DMS 273 (cell line): Measurements from ENCODE around the gene CHAD.
A peak's percentile ranks its signal among the peaks of the same experiment; 100 is the strongest.
"Not testable (repeated sequence)": the region's sequence is repeated elsewhere in the genome, so short reads cannot be mapped to it uniquely, and the experiment has no call there.

ENCODE experiments used
- DNase-seq: peaks from one replicate; lab custom pipeline; 2025; ENCODE audit not compliant: unreplicated experiment; lab: John Stamatoyannopoulos, UW

Gene CHAD

DNA sequence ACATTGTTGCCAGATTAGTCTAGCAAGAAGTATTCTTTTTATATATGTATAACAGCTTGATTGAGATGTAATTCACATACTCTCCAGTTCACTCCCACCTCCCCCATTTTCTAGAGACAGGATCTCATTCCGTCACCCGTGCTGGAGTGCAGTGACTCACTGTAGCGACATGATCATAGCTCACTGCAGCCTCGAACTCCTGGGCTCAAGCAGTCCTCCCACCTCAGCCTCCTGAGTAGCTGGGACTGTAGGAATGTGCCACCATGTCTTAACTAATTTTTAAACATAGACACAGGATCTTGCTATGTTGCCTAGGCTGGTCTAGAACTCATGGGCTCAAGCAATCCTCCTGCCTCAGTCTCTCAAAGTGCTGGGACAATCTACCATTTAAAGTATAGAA, 6.7 kb upstream of the CHAD start:
- no peak for DNase-seq

DNA sequence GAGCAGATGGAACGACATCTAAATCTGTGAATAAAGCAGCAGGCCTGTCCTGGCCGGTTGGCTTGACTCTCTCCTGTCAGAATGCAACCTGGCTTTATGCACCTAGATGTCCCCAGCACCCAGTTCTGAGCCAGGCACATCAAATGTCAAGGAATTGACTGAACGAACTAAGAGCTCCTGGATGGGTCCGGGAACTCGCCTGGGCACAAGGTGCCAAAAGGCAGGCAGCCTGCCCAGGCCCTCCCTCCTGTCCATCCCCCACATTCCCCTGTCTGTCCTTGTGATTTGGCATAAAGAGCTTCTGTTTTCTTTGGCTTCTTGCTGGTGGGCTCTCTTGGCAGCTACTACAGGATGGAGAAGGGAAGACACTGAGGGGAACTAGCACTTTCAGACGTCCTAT, 5.8 kb upstream of the CHAD start:
- no peak for DNase-seq

DNA sequence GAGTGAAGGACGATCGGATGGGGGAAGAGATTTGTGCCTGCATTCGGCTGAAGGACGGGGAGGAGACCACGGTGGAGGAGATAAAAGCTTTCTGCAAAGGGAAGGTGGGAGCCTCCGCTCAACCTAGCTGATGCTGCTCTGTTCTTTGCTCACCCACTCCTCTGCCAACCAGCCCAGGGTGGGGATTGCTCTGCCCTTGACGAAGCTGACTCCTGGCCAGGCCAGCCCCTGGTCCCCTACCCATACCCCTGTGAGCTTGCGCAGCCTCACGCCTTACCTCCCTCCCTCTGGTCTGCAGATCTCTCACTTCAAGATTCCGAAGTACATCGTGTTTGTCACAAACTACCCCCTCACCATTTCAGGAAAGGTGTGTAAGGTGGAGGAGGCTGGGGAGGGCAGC, 5.2 kb upstream of the CHAD start:
- DNase-seq, result no peak

DNA sequence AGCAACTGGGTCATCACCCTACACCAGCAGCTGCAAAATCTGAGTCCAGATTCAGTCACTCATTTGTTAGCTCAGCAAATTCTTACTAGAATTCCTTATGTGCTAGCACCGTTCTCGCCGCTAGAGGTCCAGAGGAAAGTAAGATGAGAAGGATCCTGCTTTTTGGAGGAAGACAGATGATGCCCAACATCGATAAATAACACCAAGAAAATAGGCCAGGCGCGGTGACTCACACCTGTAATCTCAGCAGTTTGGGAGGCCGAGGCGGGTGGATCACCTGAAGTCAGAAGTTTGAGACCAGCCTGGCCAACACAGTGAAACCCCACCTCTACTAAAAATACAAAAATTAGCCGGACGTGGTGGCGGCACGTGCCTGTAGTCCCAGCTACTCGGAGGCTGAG, 4.1 kb upstream of the CHAD start:
- DNase-seq, result not testable (repeated sequence)

DNA sequence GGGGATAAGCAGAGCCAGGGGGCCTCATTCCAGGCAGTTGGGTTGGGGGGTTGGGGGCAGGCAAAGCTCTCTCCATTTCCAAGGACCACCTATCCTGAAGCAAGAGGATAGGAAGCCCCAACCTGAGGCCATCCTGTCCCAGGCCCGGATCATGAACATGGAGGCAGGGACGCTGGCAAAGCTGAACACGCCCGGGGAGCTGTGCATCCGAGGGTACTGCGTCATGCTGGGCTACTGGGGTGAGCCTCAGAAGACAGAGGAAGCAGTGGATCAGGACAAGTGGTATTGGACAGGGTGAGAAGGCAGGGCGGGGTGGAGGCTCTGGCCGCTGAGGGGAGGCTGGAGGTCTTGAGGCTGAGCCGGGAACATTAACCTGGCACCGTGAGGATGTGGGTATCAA, 3.6 kb upstream of the CHAD start:
- DNase-seq, result no peak

DNA sequence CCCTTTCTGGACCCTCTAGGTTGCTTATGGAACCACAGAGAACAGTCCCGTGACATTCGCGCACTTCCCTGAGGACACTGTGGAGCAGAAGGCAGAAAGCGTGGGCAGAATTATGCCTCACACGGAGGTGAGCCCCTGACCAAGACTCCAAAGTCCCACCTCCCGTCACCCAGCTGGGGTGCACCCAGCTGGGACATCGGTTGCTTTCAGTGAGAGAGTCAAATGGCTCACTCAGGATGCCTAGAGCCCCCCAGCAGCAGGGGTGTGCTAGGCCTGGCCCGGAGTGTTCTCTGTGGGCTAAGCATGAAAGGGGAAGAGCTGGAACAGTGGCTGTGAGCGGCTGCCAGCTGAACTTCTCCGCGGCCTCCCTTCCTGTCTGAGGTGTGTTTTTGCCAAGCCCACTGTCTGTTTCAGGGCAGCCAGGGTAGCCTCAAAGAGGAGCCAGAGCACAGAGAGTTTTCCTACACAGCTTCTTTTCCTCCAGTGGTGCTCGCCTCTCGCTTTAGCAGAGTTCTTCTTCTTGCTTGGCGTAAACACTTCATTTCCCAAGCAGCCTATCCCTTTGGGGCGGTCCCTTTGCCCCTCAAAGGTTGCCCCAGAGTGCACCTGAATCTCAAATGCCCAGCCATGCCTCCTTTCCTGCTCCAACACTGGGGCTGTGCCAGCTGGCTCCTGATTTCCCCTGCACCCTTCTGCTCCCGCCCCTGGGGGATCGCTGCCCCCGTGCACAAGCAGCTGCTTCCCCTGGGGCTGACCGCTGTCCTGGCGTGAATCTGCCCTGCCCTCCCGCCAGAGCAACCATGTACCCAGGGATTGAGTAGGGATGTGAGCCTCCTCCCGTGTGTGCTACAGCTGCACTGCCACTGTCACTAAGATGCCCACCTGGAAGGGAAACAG, 2.6 kb upstream of the CHAD start:
- DNase-seq, result no peak

DNA sequence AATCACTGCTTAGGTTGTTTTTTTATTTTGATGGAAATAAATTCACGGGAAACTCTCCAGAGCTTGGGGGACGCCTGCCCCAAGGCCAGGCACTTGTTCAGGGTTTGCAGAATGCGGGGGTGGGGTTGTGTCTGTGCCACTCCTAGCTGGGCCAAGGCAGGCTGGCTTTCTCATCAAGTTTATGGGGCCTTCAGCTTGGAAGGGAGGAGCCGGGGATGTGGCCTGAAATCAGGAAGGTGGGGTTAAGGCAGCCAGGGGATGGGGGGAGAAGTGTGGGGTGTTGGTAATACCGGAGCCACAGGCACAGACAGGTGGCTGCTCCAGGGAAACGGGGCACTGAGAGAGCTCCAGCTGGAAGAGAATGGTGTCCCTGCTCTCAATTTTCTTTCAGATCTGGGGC, 1.7 kb upstream of the CHAD start:
- peak; percentile 53 for DNase-seq

DNA sequence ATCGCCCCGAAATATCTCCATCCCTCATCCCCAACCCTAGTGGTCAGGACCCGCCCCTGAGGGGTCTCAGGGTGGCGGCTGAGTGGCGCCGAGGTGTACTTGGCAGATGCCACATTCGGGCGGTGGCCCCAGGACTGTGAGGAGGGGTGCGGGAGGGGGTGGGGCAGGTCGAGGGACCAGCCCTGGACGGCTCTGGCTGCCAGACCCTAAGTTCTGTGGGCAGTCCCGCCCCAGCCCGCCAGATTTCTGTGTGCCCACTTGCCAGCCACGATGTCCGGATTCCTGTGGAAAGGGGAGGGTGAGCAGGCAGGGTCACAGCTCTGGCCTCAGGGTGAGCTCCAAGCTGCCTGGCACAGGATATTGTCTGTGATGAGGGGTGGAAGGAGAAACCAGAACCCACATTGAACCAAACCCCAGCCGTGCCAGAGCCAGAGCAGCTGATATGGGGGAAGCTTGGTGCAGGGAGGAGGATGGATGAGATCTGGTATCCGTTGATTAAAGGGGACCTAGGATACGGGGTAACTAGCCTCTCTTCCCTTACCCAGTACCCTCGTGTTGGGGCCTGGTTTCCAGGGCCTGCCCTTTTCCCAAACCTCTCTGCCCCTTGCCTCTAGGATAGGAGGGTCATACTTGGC, 1.1 kb upstream of the CHAD start:
- DNase-seq, result no peak

DNA sequence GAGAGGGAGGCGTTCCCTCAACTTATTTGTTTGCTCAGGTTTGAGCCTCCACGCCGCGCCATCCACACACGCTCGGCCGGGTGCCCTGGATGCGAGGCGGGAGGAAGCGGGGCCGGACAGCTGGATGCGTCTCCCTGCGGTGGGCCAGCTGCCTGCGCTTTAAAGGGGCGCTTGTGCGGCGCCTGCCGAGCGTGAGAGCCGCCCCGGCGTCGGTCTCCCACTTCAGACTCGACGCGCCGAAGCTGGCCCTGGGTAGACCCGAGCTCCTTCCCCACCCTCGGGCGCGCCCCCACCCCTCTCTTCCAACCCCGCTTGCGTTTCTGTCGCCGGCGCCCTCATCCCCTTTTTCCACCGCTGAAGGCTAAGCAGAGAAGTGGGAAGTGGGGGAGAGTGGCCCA, 527 bp upstream of the CHAD start:
- DNase-seq, result no peak

DNA sequence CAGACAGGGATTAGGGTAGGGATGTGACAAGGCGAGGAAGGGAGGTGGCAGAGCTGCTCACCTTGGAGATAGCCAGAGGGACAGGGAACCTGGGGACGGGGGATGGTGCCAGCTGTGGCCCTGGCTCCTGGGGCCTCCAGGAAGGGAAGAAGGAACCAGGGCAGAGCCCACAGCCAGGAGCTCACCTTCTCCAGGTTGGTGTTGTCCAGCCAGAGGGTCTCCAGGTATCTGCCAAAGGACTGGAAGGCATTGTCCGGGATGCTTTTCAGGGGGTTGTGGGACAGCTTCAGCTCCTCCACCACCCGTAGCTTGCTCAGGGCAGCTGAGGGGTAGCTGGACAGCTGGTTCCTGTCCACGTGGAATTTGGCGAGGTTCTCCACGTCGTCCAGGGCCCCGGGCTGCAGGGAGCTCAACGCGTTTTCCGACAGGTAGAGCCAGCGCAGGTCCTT, 801 bp downstream of the CHAD start:
- no peak for DNase-seq

DNA sequence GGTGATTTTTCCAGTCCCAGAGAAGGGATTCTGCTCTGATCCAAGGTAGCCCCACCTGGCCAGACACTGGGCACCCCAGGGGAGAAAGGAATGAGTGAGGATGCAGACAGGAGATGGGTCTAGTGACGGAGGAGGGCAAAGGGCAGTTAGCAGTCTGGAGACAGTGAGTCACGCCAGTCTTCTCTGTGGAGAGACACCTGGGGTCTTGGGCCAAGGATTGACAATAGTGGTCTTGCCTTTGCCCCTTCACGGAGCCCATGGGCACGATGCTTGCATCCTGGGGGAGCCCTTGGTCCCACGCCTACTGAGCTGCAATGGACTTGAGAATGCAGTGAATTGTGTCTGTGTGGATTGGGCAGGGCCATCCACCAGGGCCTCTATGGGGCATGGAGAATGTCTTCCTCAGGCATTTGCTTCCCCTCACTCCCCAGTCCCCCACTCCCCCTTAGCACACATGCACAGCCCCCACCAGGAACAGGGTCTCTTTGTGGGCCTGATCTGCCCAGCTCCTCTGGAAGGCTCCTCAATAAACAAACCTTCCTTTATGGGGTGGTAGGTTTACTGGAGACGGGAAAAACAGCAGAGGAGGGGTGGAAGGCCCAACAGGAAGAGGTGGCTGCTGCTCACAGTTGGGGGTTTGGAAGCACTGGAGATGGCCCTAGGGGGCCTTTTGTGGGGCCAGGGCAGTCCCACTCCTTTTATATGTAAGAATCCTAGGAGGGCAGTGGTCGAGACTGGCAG, 1.4 kb downstream of the CHAD start:
- DNase-seq, result no peak

DNA sequence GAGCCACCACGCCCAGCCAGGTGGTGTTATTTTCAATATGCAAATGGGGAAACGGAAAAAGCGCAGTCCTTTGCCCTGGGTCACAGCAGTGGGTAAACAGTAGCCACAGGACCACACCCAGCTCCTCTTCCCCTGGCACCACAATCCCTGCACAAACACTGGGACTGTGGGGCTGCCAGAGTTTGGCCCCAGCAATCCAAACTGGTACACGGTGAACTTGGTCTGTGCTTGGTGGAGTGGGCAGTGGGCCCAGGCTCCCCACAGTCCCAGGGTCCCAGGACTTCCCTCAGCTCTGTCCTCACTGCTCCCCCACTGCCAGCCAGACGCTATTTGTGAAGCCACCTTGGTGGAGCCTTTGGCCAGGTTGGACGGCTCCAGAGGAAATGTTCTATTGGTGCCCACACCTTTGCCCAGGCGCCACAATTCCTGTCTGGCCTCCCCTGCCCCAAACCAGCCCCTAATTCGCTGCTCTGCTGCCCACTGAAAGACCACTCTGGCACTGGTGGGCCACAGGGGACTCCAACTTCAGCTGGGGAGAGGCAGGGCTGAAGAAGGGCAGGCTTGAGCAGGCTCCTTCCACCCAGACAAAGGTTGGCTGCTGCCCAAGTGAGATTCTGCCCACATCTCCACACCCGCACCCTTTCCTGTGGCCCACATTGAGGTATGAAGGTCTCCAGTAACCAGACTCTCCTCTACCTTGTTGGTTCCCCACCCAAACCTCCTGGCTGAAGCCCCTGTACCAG, 2.1 kb downstream of the CHAD start:
- DNase-seq, result peak; percentile 38

DNA sequence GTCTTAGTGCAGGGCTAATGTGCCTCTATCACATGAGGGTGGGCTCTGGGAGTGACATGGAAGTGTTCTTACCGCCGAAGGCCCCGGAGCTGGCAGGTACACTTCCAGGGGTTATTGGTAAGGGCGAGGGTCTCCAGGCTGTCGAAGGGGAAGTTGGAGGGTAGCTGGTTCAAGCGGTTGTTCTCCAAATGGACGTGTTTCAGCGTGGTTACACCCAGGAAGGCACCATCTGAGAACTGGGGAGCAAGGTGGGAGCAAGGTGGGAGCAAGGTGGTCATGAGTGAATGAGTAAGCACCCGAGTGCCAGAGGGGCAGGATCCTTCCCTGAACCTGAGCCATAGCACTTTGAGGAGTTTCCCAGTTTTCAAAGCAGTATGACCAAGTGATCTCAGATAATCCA, 3.0 kb downstream of the CHAD start:
- DNase-seq, result no peak

DNA sequence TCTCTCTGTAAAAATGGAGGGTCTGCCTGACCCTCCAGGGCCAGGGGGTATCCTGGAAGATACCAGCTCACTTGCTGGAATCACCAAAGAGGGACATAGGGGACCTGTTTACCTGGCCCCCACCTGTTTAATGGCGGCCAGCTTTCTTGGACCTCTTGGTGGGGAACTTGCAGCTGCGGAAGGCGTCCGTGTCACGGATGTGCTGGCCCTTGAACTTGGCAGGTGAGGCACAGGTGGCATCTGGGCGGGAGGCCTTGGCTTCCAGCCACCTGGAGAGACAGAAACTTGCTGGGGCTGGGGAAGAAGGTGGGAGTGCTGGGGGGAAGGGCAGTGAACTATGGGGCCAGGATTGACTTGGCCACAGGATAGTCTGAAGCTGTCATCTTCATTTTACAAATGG, 3.5 kb downstream of the CHAD start:
- no peak for DNase-seq

DNA sequence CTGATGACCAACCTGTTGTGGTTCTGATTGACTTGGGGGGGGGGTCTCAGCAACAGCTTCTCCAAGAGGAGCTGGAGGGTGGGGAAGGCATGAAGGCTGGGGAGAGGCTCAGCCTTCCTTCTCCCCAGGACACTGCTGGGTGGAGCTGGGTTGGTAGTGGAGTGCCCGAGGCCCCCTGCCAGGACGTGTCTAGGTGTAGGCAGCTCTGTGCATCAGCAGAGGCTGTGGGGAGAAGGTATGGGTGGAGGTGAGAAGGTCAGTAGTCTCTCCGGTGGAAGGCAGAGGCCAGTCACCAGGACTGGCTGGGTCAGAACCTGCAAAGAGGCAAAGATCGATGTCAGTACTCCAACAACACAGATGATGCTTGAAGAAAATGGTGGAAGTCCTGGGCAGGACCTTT, 3.9 kb downstream of the CHAD start:
- no peak for DNase-seq

DNA sequence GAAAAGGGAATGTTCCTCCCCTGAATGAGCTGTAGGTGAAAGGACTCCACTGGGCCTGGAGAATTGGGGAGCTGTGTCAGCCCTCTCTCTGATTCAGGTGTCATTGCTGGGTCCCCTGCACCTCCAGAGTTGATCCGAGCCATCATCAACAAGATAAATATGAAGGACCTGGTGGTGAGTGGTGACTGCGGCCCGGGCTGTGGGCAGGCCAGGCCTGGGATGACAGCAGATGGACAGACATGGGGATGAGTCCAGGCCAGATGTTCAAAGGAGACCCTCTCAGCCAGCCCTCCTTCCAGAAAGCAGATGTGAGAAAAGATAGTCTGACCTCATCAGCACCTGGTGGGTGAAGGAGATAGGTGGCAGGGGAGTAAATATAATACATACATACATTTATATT, 4.6 kb downstream of the CHAD start:
- DNase-seq, result no peak

DNA sequence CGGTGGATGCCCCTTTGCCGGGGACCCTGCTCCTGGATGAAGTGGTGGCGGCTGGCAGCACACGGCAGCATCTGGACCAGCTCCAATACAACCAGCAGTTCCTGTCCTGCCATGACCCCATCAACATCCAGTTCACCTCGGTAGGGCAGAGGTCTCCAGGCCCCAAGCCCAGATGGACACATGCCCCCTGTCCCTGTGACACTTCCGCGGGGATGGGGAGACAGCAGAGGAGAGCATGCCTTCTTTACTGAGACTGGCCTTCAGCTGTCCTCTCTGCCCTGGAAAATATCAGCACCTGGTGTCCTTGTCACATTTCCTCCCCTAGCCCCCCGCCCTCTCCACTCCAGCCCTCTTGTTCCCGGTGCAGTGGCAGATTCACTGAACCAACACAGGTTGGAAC, 6.2 kb downstream of the CHAD start:
- no peak for DNase-seq

DNA sequence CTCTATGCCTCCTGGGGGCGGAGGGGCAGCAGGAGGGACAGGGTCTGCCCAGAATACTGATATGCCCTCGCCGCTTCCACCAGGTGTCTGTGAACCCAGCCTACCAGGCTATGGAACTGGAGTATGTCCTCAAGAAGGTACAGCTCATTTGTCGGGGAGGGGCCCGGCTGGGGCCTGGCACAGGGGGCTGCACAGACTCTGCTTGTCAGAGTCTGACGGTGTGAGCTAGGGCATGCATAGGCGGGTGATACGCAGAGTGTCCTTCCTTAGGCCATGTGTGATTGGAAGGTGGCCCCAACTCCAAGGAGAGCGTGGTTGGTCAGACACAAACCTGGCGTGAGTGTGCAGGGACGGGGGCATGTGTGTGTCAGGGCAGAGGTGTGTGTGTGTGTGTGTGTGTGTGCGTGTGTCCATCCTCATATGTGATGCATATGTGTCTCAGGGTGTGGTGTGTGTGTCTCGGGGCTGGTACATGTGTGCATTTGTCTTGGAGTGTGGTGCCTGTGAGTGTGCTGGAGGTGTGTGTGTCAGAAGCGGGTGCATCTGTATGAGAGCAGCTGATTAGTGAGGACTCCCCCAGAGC, 7.0 kb downstream of the CHAD start:
- no peak for DNase-seq

DNA sequence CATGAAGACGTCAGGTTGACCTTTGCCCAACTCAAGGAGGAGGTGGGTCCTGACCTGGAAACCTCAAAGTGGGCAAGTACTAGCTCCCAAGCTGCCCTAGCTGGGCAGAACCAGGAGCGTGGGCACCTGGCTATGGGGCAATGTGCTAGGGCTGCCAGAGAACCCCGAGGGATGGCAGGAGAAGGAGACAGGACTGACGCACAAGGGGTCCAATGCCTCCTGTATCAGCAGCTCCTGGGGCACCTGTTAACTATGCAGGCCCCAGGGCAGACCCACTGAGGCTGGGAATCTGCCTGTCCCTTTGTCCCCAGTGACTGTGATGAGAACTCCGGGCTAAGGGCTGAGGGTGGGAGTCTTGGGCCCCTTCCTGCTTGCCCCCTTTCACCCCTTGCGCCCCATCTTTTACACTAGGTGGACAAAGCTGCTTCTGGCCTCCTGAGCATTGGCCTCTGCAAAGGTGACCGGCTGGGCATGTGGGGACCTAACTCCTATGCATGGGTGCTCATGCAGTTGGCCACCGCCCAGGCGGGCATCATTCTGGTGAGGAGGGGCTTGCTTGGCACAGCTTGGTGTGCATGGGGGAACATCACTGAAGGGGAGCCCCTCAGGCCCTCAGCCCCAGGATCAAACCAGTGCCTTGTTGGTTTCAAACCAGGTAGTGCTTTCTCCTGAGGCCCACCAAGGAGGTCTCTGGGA, 7.7 kb downstream of the CHAD start:
- DNase-seq, result no peak

DNA sequence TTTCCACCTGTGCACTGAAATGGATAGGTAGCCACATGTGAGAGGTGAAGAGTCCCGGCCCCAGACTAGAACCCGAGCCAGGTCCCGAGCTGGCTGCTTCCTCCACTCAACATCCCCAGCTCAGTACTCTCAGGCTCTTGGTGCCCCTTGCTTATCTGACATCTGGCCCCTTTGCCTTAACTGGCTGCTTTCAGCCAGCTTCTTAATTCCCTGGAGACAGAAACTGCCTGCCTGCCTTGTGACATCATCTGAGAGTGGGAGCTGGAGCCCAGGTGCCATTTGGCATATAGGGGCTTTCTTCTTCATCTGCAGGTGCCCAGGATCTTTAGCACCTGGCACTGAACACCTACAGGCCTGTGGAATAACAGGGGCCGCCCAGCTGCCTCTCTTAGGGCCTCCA, 8.9 kb downstream of the CHAD start:
- peak; percentile 84 for DNase-seq
